Measurements from ENCODE around the gene PHKB. TPM values are rescaled to one million over a fixed set of nuclear protein-coding genes. Genes with fewer than 3 reads are reported as not detected.
"Not testable (repeated sequence)": the region's sequence is repeated elsewhere in the genome, so short reads cannot be mapped to it uniquely, and the experiment has no call there.

PHKB gene
- polyA plus RNA-seq, 12 donors, result 49.0 to 75.6 (median 65.7) TPM; not detected in 1

GRCh38 chr16:47467501-47467900, 6.4 kb downstream of the PHKB start:
- no peak for DNase-seq

GRCh38 chr16:47468070-47468689, 7.0 kb downstream of the PHKB start:
- not testable (repeated sequence) for DNase-seq

GRCh38 chr16:47469227-47469626, 8.1 kb downstream of the PHKB start:
- DNase-seq, result peak; percentile 0

- no peak for DNase-seq
Measured at GRCh38 chr16:47470211-47470610, 9.1 kb downstream of the PHKB start.

GRCh38 chr16:47470810-47471209, 9.7 kb downstream of the PHKB start:
- DNase-seq, result no peak

GRCh38 chr16:47473004-47473403, 11.9 kb downstream of the PHKB start:
- not testable (repeated sequence) for DNase-seq

GRCh38 chr16:47473792-47474191, 12.7 kb downstream of the PHKB start:
- no peak for DNase-seq

GRCh38 chr16:47475786-47476185, 14.7 kb downstream of the PHKB start:
- DNase-seq, result no peak

- DNase-seq, result no peak
Measured at GRCh38 chr16:47476654-47477345, 15.7 kb downstream of the PHKB start.

- DNase-seq, result no peak
Measured at GRCh38 chr16:47477679-47478078, 16.5 kb downstream of the PHKB start.

GRCh38 chr16:47480410-47480809, 19.3 kb downstream of the PHKB start:
- DNase-seq, result no peak

- DNase-seq, result no peak
Measured at GRCh38 chr16:47481698-47482374, 20.7 kb downstream of the PHKB start.

GRCh38 chr16:47483616-47484015, 22.5 kb downstream of the PHKB start:
- no peak for DNase-seq

- no peak for DNase-seq
Measured at GRCh38 chr16:47486856-47487255, 25.7 kb downstream of the PHKB start.

- DNase-seq, result no peak
Measured at GRCh38 chr16:47488051-47488450, 26.9 kb downstream of the PHKB start.

- DNase-seq, result no peak
Measured at GRCh38 chr16:47490471-47490870, 29.3 kb downstream of the PHKB start.

- DNase-seq, result no peak
Measured at GRCh38 chr16:47492036-47492427, 30.9 kb downstream of the PHKB start.

GRCh38 chr16:47492428-47493377, 31.6 kb downstream of the PHKB start:
- DNase-seq, result peak; percentile 27

GRCh38 chr16:47493381-47494337, 32.5 kb downstream of the PHKB start:
- DNase-seq, result no peak

- no peak for DNase-seq
Measured at GRCh38 chr16:47499080-47499699, 38.1 kb downstream of the PHKB start.

All from muscle of arm (tissue), 12 donors.